Ishikawa (cell line): ENCODE data around the gene GSN.

Source experiments
- EGR1 ChIP-seq: IDR thresholded peaks from 2 replicates; pipeline ENCODE4 v1.6.1; 2012
- MAX ChIP-seq: IDR thresholded peaks from 2 replicates; pipeline ENCODE4 v1.6.1; 2012
- REST ChIP-seq: IDR thresholded peaks from 2 replicates; pipeline ENCODE4 v1.6.1; 2012; ENCODE audit warnings: low read depth, mild to moderate bottlenecking
- YY1 ChIP-seq: IDR thresholded peaks from 2 replicates; pipeline ENCODE4 v1.6.1; 2012; ENCODE audit warnings: low read depth
- ZBTB7A ChIP-seq: IDR thresholded peaks from 2 replicates; pipeline ENCODE4 v1.6.1; 2012; ENCODE audit warnings: low read depth

GRCh38 chr9:121233906-121234831, 33.8 kb upstream of the GSN start:
- no peak for TF ChIP-seq EGR1
- no peak for TF ChIP-seq REST
- TF ChIP-seq MAX = no peak
- TF ChIP-seq YY1 = no peak
- no peak for TF ChIP-seq ZBTB7A
